GM18511 (cell line): Measurements from ENCODE around the gene CERCAM.
"Not testable (repeated sequence)": the region's sequence is repeated elsewhere in the genome, so short reads cannot be mapped to it uniquely, and the experiment has no call there.

Experiments
- ATAC-seq: cut with Tn5 transposase; IDR thresholded peaks from one replicate; pipeline ENCODE4 v1.9.1; 2021; ENCODE audit warnings: mild to moderate bottlenecking, moderate library complexity; ENCODE audit not compliant: unreplicated experiment

The CERCAM gene

GRCh38 chr9:128393145-128393775, 27.4 kb upstream of the CERCAM start:
- no peak for ATAC-seq

- no peak for ATAC-seq
These were observed 26.7 kb upstream of the CERCAM start for GRCh38 chr9:128393970-128394369.

GRCh38 chr9:128394379-128395168, 26.1 kb upstream of the CERCAM start:
- no peak for ATAC-seq

- no peak for ATAC-seq
These were observed 23.6 kb upstream of the CERCAM start for GRCh38 chr9:128396970-128397613.

- no peak for ATAC-seq
These were observed 22.8 kb upstream of the CERCAM start for GRCh38 chr9:128397831-128398230.

GRCh38 chr9:128399861-128400260, 20.8 kb upstream of the CERCAM start:
- no peak for ATAC-seq

- no peak for ATAC-seq
These were observed 16.1 kb upstream of the CERCAM start for GRCh38 chr9:128404560-128404959.

- ATAC-seq = no peak
These were observed 15.4 kb upstream of the CERCAM start for GRCh38 chr9:128405077-128405779.

GRCh38 chr9:128405780-128406171, 14.9 kb upstream of the CERCAM start:
- no peak for ATAC-seq

- ATAC-seq = no peak
These were observed 13.7 kb upstream of the CERCAM start for GRCh38 chr9:128406848-128407391.

GRCh38 chr9:128408963-128409431, 11.7 kb upstream of the CERCAM start:
- ATAC-seq = no peak

- ATAC-seq = no peak
These were observed 11.2 kb upstream of the CERCAM start for GRCh38 chr9:128409450-128409849.

GRCh38 chr9:128409978-128410377, 10.7 kb upstream of the CERCAM start:
- no peak for ATAC-seq

GRCh38 chr9:128411364-128412119, 9.1 kb upstream of the CERCAM start:
- ATAC-seq = no peak

GRCh38 chr9:128412120-128412790, 8.4 kb upstream of the CERCAM start:
- no peak for ATAC-seq

GRCh38 chr9:128413728-128414127, 6.9 kb upstream of the CERCAM start:
- ATAC-seq = not testable (repeated sequence)

GRCh38 chr9:128414461-128414860, 6.2 kb upstream of the CERCAM start:
- no peak for ATAC-seq

GRCh38 chr9:128415281-128415680, 5.4 kb upstream of the CERCAM start:
- no peak for ATAC-seq

- no peak for ATAC-seq
These were observed 4.6 kb upstream of the CERCAM start for GRCh38 chr9:128416014-128416413.
